HG02763 (cell line): ENCODE measurements around the gene SDHAF2.
"Not testable (repeated sequence)": the region's sequence is repeated elsewhere in the genome, so short reads cannot be mapped to it uniquely, and the experiment has no call there.

Experiments used
- ATAC-seq: cut with Tn5 transposase; IDR thresholded peaks from one replicate; pipeline ENCODE4 v1.9.1; 2021; ENCODE audit warnings: mild to moderate bottlenecking, moderate library complexity; ENCODE audit not compliant: unreplicated experiment

SDHAF2 gene

GRCh38 chr11:61474013-61474643 is 44.2 kb downstream of the SDHAF2 start:
- no peak for ATAC-seq

- ATAC-seq = no peak
Observed at GRCh38 chr11:61475433-61475832, 45.5 kb downstream of the SDHAF2 start.

GRCh38 chr11:61476371-61476770 is 46.4 kb downstream of the SDHAF2 start:
- ATAC-seq = no peak

GRCh38 chr11:61477126-61477525 is 47.2 kb downstream of the SDHAF2 start:
- ATAC-seq = no peak

- no peak for ATAC-seq
Observed at GRCh38 chr11:61477727-61478148, 47.8 kb downstream of the SDHAF2 start.

GRCh38 chr11:61479360-61480058 is 49.6 kb downstream of the SDHAF2 start:
- not testable (repeated sequence) for ATAC-seq

GRCh38 chr11:61480261-61480993 is 50.5 kb downstream of the SDHAF2 start:
- ATAC-seq = no peak

- ATAC-seq = no peak
Observed at GRCh38 chr11:61480994-61481335, 51.0 kb downstream of the SDHAF2 start.

GRCh38 chr11:61481806-61482205 is 51.9 kb downstream of the SDHAF2 start:
- ATAC-seq = no peak

GRCh38 chr11:61482513-61482912 is 52.6 kb downstream of the SDHAF2 start:
- no peak for ATAC-seq

- ATAC-seq = no peak
Observed at GRCh38 chr11:61484541-61484940, 54.6 kb downstream of the SDHAF2 start.

- no peak for ATAC-seq
Observed at GRCh38 chr11:61485080-61485479, 55.2 kb downstream of the SDHAF2 start.

- no peak for ATAC-seq
Observed at GRCh38 chr11:61486011-61486620, 56.2 kb downstream of the SDHAF2 start.

- no peak for ATAC-seq
Observed at GRCh38 chr11:61486779-61487178, 56.9 kb downstream of the SDHAF2 start.

- no peak for ATAC-seq
Observed at GRCh38 chr11:61487342-61488025, 57.6 kb downstream of the SDHAF2 start.

GRCh38 chr11:61488651-61489291 is 58.8 kb downstream of the SDHAF2 start:
- ATAC-seq = no peak

GRCh38 chr11:61489833-61490721 is 60.2 kb downstream of the SDHAF2 start:
- ATAC-seq = no peak

- no peak for ATAC-seq
Observed at GRCh38 chr11:61491736-61492395, 61.9 kb downstream of the SDHAF2 start.

- no peak for ATAC-seq
Observed at GRCh38 chr11:61494381-61494961, 64.5 kb downstream of the SDHAF2 start.
